Activated CD8-positive, alpha-beta T cell treated with anti-CD3 and anti-CD28 coated beads, Interleukin-2, amount 10 ng/mL, durations not matched to agents 7 days and 5 days (primary cell): ENCODE results near the gene ABCA12. TPM values are rescaled to one million over a fixed set of nuclear protein-coding genes. Genes with fewer than 3 reads are reported as not detected.
"Not testable (repeated sequence)": the region's sequence is repeated elsewhere in the genome, so short reads cannot be mapped to it uniquely, and the experiment has no call there.

Experiments used
- ATAC-seq: fragments of 150-1000 bp; cut with Tn5 transposase; one replicate; pipeline ENCODE4 v1.10.0; 2021; ENCODE audit warnings: moderate library complexity
- CTCF ChIA-PET: fragments of 350-600 bp; sonication (Branson Sonifier 250); formaldehyde crosslinking; loops from one replicate; lab custom pipeline; 2021; ENCODE audit warnings: antibody characterized with exemption; lab: Charles Lee
- POLR2A ChIA-PET: fragments of 350-600 bp; sonication (Branson Sonifier 250); formaldehyde crosslinking; loops from one replicate; lab custom pipeline; 2021; ENCODE audit warnings: antibody characterized with exemption; lab: Charles Lee
- DNase-seq: peaks from one replicate; pipeline ENCODE4 v3.0.0-alpha.2; 2020
- H3K27ac Mint-ChIP-seq: one replicate; pipeline ENCODE4 v1.8.0; 2021; ENCODE audit warnings: mild to moderate bottlenecking, mixed read lengths
- H3K27me3 Mint-ChIP-seq: one replicate; pipeline ENCODE4 v1.8.0; 2021; ENCODE audit warnings: low read depth, mixed read lengths
- H3K36me3 Mint-ChIP-seq: one replicate; pipeline ENCODE4 v1.8.0; 2021; ENCODE audit warnings: low read depth, mixed read lengths
- H3K4me1 Mint-ChIP-seq: one replicate; pipeline ENCODE4 v1.8.0; 2021; ENCODE audit warnings: low read depth, mixed read lengths
- H3K4me3 Mint-ChIP-seq: one replicate; pipeline ENCODE4 v1.8.0; 2021; ENCODE audit warnings: mild to moderate bottlenecking, mixed read lengths
- H3K9me3 Mint-ChIP-seq: one replicate; pipeline ENCODE4 v1.8.0; 2022; ENCODE audit warnings: mixed read lengths; ENCODE audit not compliant: insufficient read depth
- total RNA-seq, 2 experiments: library from RNA; stranded (reverse); gene quantifications; one replicate each; pipeline ENCODE4 v1.2.3, GENCODE V29; 2021

The ABCA12 gene
- total RNA-seq: not detected

GRCh38 chr2:215138479-215138878, at the start of gene ABCA12:
ABCA12 (minus strand) TSS chr2:215138626; CDS start chr2:215138208, 418 bp downstream.
- Mint-ChIP-seq H3K27me3 (no peaks in the 10 kb centered on the region), H3K4me3 (no peak within 1 kb of the TSS), H3K9me3 (no peaks in the 10 kb centered on the region), H3K4me1 (no peaks in the 10 kb centered on the region), H3K27ac (no peak within 1 kb of the TSS), H3K36me3 (no peaks in the 10 kb centered on the region)
- CTCF ChIA-PET: interaction anchor here (1.2 kb wide), 1 partner anchor 15 kb away, joined by 3 read pairs; no protein-coding TSS in a partner anchor
- no peak for ATAC-seq
- POLR2A ChIA-PET: no interaction called here
- DNase-seq: no peak

- no peaks in the 10 kb centered on the region for H3K9me3 Mint-ChIP-seq
- no peaks in the 10 kb centered on the region for H3K36me3 Mint-ChIP-seq
- no peak for DNase-seq
- no peak overlapping the region for H3K27ac Mint-ChIP-seq
- ATAC-seq: no peak
- H3K27me3 Mint-ChIP-seq: no peaks in the 10 kb centered on the region
- POLR2A ChIA-PET: no interaction called here
- H3K4me1 Mint-ChIP-seq: no peaks in the 10 kb centered on the region
- H3K4me3 Mint-ChIP-seq: no peak overlapping the region
- CTCF ChIA-PET: no interaction called here
Observed at GRCh38 chr2:215188078-215188477, 49.7 kb upstream of the ABCA12 start.

DNA sequence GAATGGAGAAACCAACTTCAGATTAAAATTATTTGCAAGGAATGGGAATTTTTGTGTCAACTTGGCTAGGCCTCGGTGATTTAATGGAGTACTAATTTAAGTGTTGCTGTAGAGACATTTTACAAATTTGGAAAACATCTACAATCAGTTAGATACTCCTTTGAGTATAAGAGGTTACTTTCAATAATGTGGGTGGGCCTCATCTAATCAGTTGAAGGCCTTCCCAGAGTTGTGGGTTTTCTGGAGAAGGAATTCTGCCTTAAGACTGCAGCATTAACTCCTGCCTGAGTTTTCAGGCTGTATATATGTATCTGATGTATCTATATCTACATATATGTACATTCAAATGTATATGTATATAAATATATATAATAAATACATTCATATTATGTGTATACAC, 47.6 kb upstream of the ABCA12 start:
- Mint-ChIP-seq H3K4me3 (no peak overlapping the region), H3K9me3 (no peaks in the 10 kb centered on the region), H3K27me3 (no peaks in the 10 kb centered on the region), H3K27ac (no peak overlapping the region), H3K4me1 (no peaks in the 10 kb centered on the region), H3K36me3 (no peaks in the 10 kb centered on the region)
- CTCF ChIA-PET: no interaction called here
- DNase-seq (no peak), ATAC-seq (no peak)
- POLR2A ChIA-PET: no interaction called here

GRCh38 chr2:215178121-215178520, 39.7 kb upstream of the ABCA12 start:
- ATAC-seq (no peak), DNase-seq (no peak)
- Mint-ChIP-seq H3K4me1 (no peaks in the 10 kb centered on the region), H3K36me3 (no peaks in the 10 kb centered on the region), H3K4me3 (no peak overlapping the region), H3K27me3 (no peaks in the 10 kb centered on the region), H3K9me3 (no peaks in the 10 kb centered on the region), H3K27ac (no peak overlapping the region)
- ChIA-PET CTCF (no interaction called here), POLR2A (no interaction called here)

GRCh38 chr2:215171796-215172195, 33.4 kb upstream of the ABCA12 start:
- Mint-ChIP-seq H3K4me3 (no peak overlapping the region), H3K9me3 (no peaks in the 10 kb centered on the region), H3K36me3 (no peaks in the 10 kb centered on the region), H3K27ac (no peak overlapping the region), H3K4me1 (peaks cover 9% of the 10 kb centered on the region), H3K27me3 (no peaks in the 10 kb centered on the region)
- DNase-seq (no peak), ATAC-seq (no peak)
- ChIA-PET POLR2A (no interaction called here), CTCF (no interaction called here)

GRCh38 chr2:215171151-215171550, 32.7 kb upstream of the ABCA12 start:
- H3K4me1 Mint-ChIP-seq: peaks cover 9% of the 10 kb centered on the region
- H3K36me3 Mint-ChIP-seq: no peaks in the 10 kb centered on the region
- no peaks in the 10 kb centered on the region for H3K9me3 Mint-ChIP-seq
- H3K4me3 Mint-ChIP-seq: peak overlapping the region; percentile 42
- DNase-seq (peak; percentile 20), ATAC-seq (peak; percentile 74)
- H3K27me3 Mint-ChIP-seq: no peaks in the 10 kb centered on the region
- CTCF ChIA-PET: no interaction called here
- H3K27ac Mint-ChIP-seq: peak overlapping the region; percentile 47
- POLR2A ChIA-PET: no interaction called here

- CTCF ChIA-PET, H3K27me3 Mint-ChIP-seq, H3K4me1 Mint-ChIP-seq, POLR2A ChIA-PET, H3K9me3 Mint-ChIP-seq, H3K27ac Mint-ChIP-seq, ATAC-seq, H3K4me3 Mint-ChIP-seq, H3K36me3 Mint-ChIP-seq, DNase-seq: not testable (repeated sequence)
Observed at GRCh38 chr2:215166505-215166904, 28.1 kb upstream of the ABCA12 start.

- DNase-seq, H3K27me3 Mint-ChIP-seq, ATAC-seq, H3K9me3 Mint-ChIP-seq, CTCF ChIA-PET, H3K36me3 Mint-ChIP-seq, H3K4me1 Mint-ChIP-seq, POLR2A ChIA-PET, H3K27ac Mint-ChIP-seq, H3K4me3 Mint-ChIP-seq: not testable (repeated sequence)
Observed at GRCh38 chr2:215163319-215163718, 24.9 kb upstream of the ABCA12 start.

- ATAC-seq (no peak), DNase-seq (no peak)
- CTCF ChIA-PET: no interaction called here
Observed at GRCh38 chr2:215161301-215161829, 22.9 kb upstream of the ABCA12 start.

DNA sequence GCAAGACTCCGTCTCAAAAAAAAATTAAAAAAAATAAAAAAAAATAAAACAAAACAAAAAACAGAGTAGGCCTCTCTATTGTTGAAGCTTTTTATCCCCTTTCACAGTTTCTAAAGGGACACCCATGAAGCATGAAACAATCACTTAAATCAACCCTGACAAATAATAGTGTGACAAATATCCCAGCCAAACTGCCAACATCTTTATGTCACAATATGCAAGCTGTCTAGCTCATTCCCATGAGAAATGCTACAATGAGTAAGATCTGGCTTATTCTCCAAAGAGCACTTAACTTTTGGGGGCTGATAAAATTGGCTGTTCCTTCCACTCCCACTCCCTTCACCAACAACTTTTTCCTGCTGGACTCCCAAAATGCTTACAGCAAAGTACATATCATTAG, 21.7 kb upstream of the ABCA12 start:
- ATAC-seq (no peak), DNase-seq (no peak)
- CTCF ChIA-PET: no interaction called here
- Mint-ChIP-seq H3K4me1 (no peaks in the 10 kb centered on the region), H3K27me3 (no peaks in the 10 kb centered on the region), H3K36me3 (no peaks in the 10 kb centered on the region), H3K27ac (no peak overlapping the region), H3K9me3 (no peaks in the 10 kb centered on the region), H3K4me3 (no peak overlapping the region)
- POLR2A ChIA-PET: no interaction called here

More at GRCh38 chr2:215161301-215161829, 22.9 kb upstream of the ABCA12 start:
- POLR2A ChIA-PET: no interaction called here
- Mint-ChIP-seq H3K27ac (no peak overlapping the region), H3K4me3 (no peak overlapping the region), H3K36me3 (no peaks in the 10 kb centered on the region), H3K27me3 (no peaks in the 10 kb centered on the region), H3K4me1 (no peaks in the 10 kb centered on the region), H3K9me3 (no peaks in the 10 kb centered on the region)

- Mint-ChIP-seq H3K27ac (no peak overlapping the region), H3K4me1 (no peaks in the 10 kb centered on the region), H3K27me3 (no peaks in the 10 kb centered on the region), H3K4me3 (no peak overlapping the region), H3K36me3 (no peaks in the 10 kb centered on the region), H3K9me3 (no peaks in the 10 kb centered on the region)
- POLR2A ChIA-PET: no interaction called here
- DNase-seq: no peak
- CTCF ChIA-PET: no interaction called here
- ATAC-seq: no peak
Observed at GRCh38 chr2:215156453-215156852, 18.0 kb upstream of the ABCA12 start.

- Mint-ChIP-seq H3K9me3 (no peaks in the 10 kb centered on the region), H3K4me3 (no peak overlapping the region), H3K4me1 (no peaks in the 10 kb centered on the region), H3K27me3 (no peaks in the 10 kb centered on the region), H3K27ac (no peak overlapping the region), H3K36me3 (no peaks in the 10 kb centered on the region)
- ChIA-PET CTCF (no interaction called here), POLR2A (no interaction called here)
- no peak for DNase-seq
- no peak for ATAC-seq
Observed at GRCh38 chr2:215149894-215150293, 11.5 kb upstream of the ABCA12 start.

DNA sequence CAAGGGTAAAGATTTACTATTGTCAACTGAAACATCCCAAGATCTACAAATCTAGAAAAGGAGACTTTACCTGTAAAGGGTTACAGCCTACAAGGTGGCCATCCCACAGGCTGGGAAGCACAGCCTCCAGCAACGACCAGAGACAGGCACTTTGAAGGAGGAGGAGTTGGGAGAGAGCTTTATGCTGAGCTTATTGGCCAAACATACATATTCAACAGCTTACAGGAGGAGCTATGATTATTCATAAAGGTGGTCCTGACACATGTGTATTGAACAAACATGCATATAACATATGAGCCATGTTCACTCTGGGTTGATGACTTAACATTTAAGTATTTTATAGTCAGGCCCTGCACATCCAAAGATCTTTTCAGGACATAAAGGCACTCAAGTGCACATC, 11.1 kb upstream of the ABCA12 start:
- no peak for DNase-seq
- no peak overlapping the region for H3K4me3 Mint-ChIP-seq
- ATAC-seq: no peak
- no peaks in the 10 kb centered on the region for H3K4me1 Mint-ChIP-seq
- no peak overlapping the region for H3K27ac Mint-ChIP-seq
- H3K9me3 Mint-ChIP-seq: no peaks in the 10 kb centered on the region
- CTCF ChIA-PET: no interaction called here
- H3K36me3 Mint-ChIP-seq: no peaks in the 10 kb centered on the region
- POLR2A ChIA-PET: no interaction called here
- H3K27me3 Mint-ChIP-seq: no peaks in the 10 kb centered on the region
